Measurements from ENCODE around the gene PSMF1.

GRCh38 chr20:1187605-1188171, 69.3 kb downstream of the PSMF1 start:
- TF ChIP-seq CTCF (IDR thresholded peaks at IDR 0.05), result no peak
- no peak for TF ChIP-seq POLR2A (IDR thresholded peaks at IDR 0.05)

Measured in Peyer's patch (tissue), 4 donors.